Heart left ventricle (tissue), 16 donors: ENCODE data around the gene BACH2. TPM values are rescaled to one million over a fixed set of nuclear protein-coding genes. Genes with fewer than 3 reads are reported as not detected.

Experiments used
- ATAC-seq, 4 donors: fragments of 200-7000 bp; cut with Tn5 transposase; one replicate each; pipeline ENCODE4 v1.9.1; 2020 to 2022; ENCODE audit warnings: moderate library complexity in 4 of 4, mild to moderate bottlenecking in 3 of 4, moderate number of reproducible peaks in 1 of 4
- DNase-seq, 5 donors: peaks; one replicate each; pipeline ENCODE4 v3.0.0-alpha.2; 2020
- H3K27ac ChIP-seq, 12 donors: fragments of 200-600 bp; sonication (generic) in 4 of 12; one replicate each; pipeline versions ENCODE4 v1.5.0 to v1.8.0; 2016 to 2022; ENCODE audit warnings: mild to moderate bottlenecking in 2 of 12
- H3K27me3 ChIP-seq, 9 donors: fragments of 200-600 bp; sonication (generic) in 2 of 9; one replicate each; pipeline versions ENCODE4 v1.5.1 to v1.8.0; 2016 to 2022; ENCODE audit warnings: mild to moderate bottlenecking in 3 of 9
- H3K36me3 ChIP-seq, 9 donors: fragments of 200-600 bp; sonication (generic) in 2 of 9; one replicate each; pipeline versions ENCODE4 v1.5.0 to v1.8.0; 2018 to 2022; ENCODE audit warnings: mild to moderate bottlenecking in 2 of 9
- H3K4me1 ChIP-seq, 12 donors: fragments of 200-600 bp; sonication (generic) in 4 of 12; one replicate each; pipeline versions ENCODE4 v1.5.0 to v1.8.0; 2016 to 2022; ENCODE audit warnings: mild to moderate bottlenecking in 3 of 12
- H3K4me3 ChIP-seq, 12 donors: fragments of 200-600 bp; sonication (generic) in 4 of 12; one replicate each; pipeline versions ENCODE4 v1.5.0 to v1.8.0; 2017 to 2022; ENCODE audit warnings: mild to moderate bottlenecking in 9 of 12, moderate library complexity in 4 of 12
- H3K9me3 ChIP-seq, 12 donors: fragments of 200-600 bp; sonication (generic) in 4 of 12; one replicate each; pipeline versions ENCODE4 v1.5.0 to v1.8.0; 2016 to 2022; ENCODE audit warnings: mild to moderate bottlenecking in 1 of 12
- CTCF ChIP-seq, 12 donors: fragments of 200-600 bp; sonication (generic) in 4 of 12; IDR thresholded peaks; one replicate each; pipeline versions ENCODE4 v1.5.0 to v1.8.0; 2018 to 2022; ENCODE audit warnings: antibody characterized with exemption in 12 of 12, mild to moderate bottlenecking in 5 of 12
- POLR2A ChIP-seq, 2 donors: fragments of 450-650 bp; IDR thresholded peaks; one replicate each; pipeline ENCODE4 v1.6.1; 2017; ENCODE audit warnings: antibody characterized with exemption in 2 of 2, mild to moderate bottlenecking in 2 of 2, moderate library complexity in 2 of 2
- WGBS, 4 donors: extraction: QIAGEN DNeasy Blood & Tissue Kit in 2 of 4; methylation state at CpG; one replicate each; pipeline versions ENCODE4 v1.1.5 to v1.1.7; 2013 to 2018; 5-methylcytosine and 5-hydroxymethylcytosine counted together
- intact Hi-C, 10 donors: fragments of 100-400 bp; cut with DNase I; formaldehyde crosslinking; loops; one replicate each; pipeline versions ENCODE4 v1.11.1 to v1.14.2; 2022
- polyA plus RNA-seq, 2 donors: library from polyadenylated mRNA; stranded (reverse); fragments of 200-250 nt; gene quantifications; one replicate each; pipeline ENCODE4 v1.2.3, GENCODE V29; 2013
- total RNA-seq, 9 donors: library from RNA; depleted of rRNA in 2 of 9; stranded (reverse); fragments of >200 nt in 2 of 9; fragmentation: NEBNext Ultra II Directional in 3 of 9; extraction: Animal tissue kit (Norgen Biotek cat#: 25700) in 3 of 9; gene quantifications; one replicate each; pipeline versions ENCODE4 v1.1.0 to v1.2.4, GENCODE V29; 2016 to 2023
- donor health status: ischemic (EF 13 %, LVEDD 7.1; RV severe dilation, severe dysfunction).
- donor health status: healthy with polysubstance abuse.
- donor health status: DM: no; HTN: yes; CAD: no.
- donor health status: DM: no; HTN: no; CAD: no.
- donor health status: ischemic (EF 25% LVEDD 6.9; RV normal size, moderate dysfunction).
- donor health status: ischemic (EF 25% LVEDD 5.7; RV mildly dilated, moderate dysfunction).
- donor health status: healthy.
- donor health status: DM: yes; HTN: yes; CAD: no.
- donor health status: ischemic (EF 35%, LVEDD 5.7; RV mildly dilated, moderate dysfunction).
- donor health status: nonischemic (EF 11% LVEDD 7.7; RV severe dilation, severe dysfunction).
- donor health status: DM: yes; HTN: yes; CAD: no.
- donor health status: PGD.
- donor health status: ischemic (EF 29% LVEDD 5.4; RV normal size, mild dysfunction).
- donor health status: nonischemic (EF 23%, LVEDD 6.1; RV moderate dilation, normal function).

BACH2 gene
- total and polyA plus RNA-seq, 11 donors = 0.23 to 8.4 (median 1.5) TPM

DNA sequence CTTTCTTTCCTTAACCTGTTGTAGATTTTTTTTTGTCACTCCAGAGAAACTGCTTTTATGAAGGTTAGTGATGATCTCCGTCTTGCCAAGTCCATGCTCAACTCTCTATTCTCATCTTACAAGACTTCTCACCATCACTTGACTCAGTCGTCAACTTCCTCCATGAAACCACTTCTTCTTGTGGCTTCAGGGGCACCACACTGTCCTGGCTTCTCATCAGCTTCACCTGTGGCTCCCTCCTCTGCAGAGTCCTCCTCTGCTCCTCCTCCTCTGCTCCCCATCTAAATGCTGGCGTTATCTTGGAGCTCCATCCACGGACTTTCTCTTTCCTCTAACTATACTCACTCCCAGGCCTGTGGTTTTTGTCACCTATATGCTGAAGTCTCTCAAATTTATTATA is 187.5 kb downstream of the BACH2 start:
- TF ChIP-seq CTCF (IDR thresholded peaks at IDR 0.05) = no peak
- TF ChIP-seq POLR2A (IDR thresholded peaks at IDR 0.05) = no peak
- no peak for DNase-seq
- intact Hi-C loops = loop anchor here in 2 of 10 donors (10.0 kb wide), 2 partner anchors 186 to 286 kb away; partner anchors contain the start of gene BACH2 (in 1 of the 2)
- ATAC-seq = no peak
- Histone ChIP-seq H3K27ac (no peak overlapping the region), H3K4me3 (no peak overlapping the region), H3K36me3 (no peaks in the 10 kb centered on the region), H3K27me3 (no peaks in the 10 kb centered on the region), H3K4me1 (peaks cover 0 to 26% (median 0%) of the 10 kb centered on the region in 12 donors), H3K9me3 (peaks cover 0 to 22% (median 8%) of the 10 kb centered on the region in 12 donors)
- WGBS, 4 donors = 77 to 93% (median 82%) methylated on average over 4 of the region's 4 CpGs

DNA sequence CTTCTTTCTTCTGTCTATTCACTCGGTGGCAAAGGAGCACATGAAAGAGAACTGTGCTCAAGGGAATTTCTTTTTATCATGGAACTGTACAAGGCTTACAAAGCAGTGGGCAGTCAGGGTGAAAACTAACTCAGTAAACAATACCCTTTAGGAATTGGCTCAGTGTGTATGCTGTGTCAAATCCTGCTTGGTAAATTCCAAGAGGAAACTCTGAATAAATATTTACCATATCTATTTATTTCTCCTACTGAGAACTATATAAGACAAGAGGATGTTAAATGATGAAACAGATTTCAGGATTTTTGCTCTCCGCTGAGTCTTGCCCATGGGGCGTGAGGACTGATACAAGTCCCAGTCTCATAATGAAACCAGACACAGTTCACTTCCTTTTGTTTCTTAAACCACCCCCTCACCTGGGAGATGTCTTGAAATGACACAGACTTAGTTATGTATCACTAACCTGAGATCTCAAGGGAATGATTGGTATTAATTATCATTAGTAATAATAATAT is 188.8 kb downstream of the BACH2 start:
- DNase-seq = no peak
- Histone ChIP-seq H3K27me3 (no peaks in the 10 kb centered on the region), H3K4me1 (peaks cover 0 to 30% (median 0%) of the 10 kb centered on the region in 12 donors), H3K27ac (no peak overlapping the region), H3K4me3 (no peak overlapping the region), H3K36me3 (no peaks in the 10 kb centered on the region), H3K9me3 (peaks cover 0 to 9% (median 0%) of the 10 kb centered on the region in 12 donors)
- 69 to 81% (median 75%) methylated on average over 3 of the region's 3 CpGs for WGBS, 4 donors
- TF ChIP-seq CTCF (IDR thresholded peaks at IDR 0.05) (no peak), POLR2A (IDR thresholded peaks at IDR 0.05) (no peak)
- ATAC-seq = no peak
- intact Hi-C loops = loop anchor here in 2 of 10 donors (10.0 kb wide), 2 partner anchors 187 to 287 kb away; partner anchors contain the start of gene BACH2 (in 1 of the 2)

- Histone ChIP-seq H3K4me1 (peaks cover 0 to 30% (median 0%) of the 10 kb centered on the region in 12 donors), H3K36me3 (no peaks in the 10 kb centered on the region), H3K27me3 (no peaks in the 10 kb centered on the region), H3K4me3 (no peak overlapping the region), H3K27ac (no peak overlapping the region), H3K9me3 (peaks cover 0 to 4% (median 0%) of the 10 kb centered on the region in 12 donors)
- intact Hi-C loops = loop anchor here in 2 of 10 donors (10.0 kb wide), 2 partner anchors 187 to 287 kb away; partner anchors contain the start of gene BACH2 (in 1 of the 2)
- ATAC-seq (no peak), DNase-seq (no peak)
- WGBS, 4 donors = 53 to 84% (median 74%) methylated on average over 1 of the region's 1 CpG
- TF ChIP-seq POLR2A (IDR thresholded peaks at IDR 0.05) = no peak
- no peak for TF ChIP-seq CTCF (IDR thresholded peaks at IDR 0.05)
Measured at GRCh38 chr6:90107371-90107770, 189.3 kb downstream of the BACH2 start.

DNA sequence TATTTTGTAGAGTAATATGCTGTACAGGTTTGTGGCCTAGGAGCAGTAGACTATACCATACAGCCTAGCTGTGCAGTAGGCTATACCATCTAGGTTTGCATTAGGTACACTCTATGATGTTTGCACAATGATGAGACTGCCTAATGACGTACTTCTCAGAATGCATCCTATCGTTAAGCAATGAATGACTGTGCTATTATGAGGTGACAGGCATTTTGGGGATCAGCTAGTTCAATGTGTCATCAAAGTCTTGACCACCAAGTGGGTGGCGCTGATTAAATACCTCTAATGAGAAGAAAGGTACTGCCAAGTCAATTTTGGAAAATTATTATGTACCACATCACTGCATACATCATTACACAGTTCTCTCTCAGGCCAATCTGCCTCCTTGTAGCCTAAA is 190.2 kb downstream of the BACH2 start:
- WGBS, 4 donors = 92 to 98% (median 97%) methylated on average over 3 of the region's 3 CpGs
- Histone ChIP-seq H3K36me3 (no peaks in the 10 kb centered on the region), H3K4me3 (no peak overlapping the region), H3K27ac (peak overlapping the region in 1 of 12 donors; percentile 48), H3K9me3 (peaks cover 0 to 4% (median 0%) of the 10 kb centered on the region in 12 donors), H3K4me1 (peaks cover 0 to 37% (median 0%) of the 10 kb centered on the region in 12 donors), H3K27me3 (no peaks in the 10 kb centered on the region)
- DNase-seq (no peak), ATAC-seq (no peak)
- intact Hi-C loops = loop anchor here in 2 of 10 donors (10.0 kb wide), 2 partner anchors 188 to 288 kb away; partner anchors contain the start of gene BACH2 (in 1 of the 2)
- TF ChIP-seq POLR2A (IDR thresholded peaks at IDR 0.05) (no peak), CTCF (IDR thresholded peaks at IDR 0.05) (no peak)
